NOMO-1 treated with dmso at 0.1 percent for 144 hours (cell line): Measurements from ENCODE around the gene HPD.
A peak's percentile ranks its signal among the peaks of the same experiment; 100 is the strongest.
"Not testable (repeated sequence)": the region's sequence is repeated elsewhere in the genome, so short reads cannot be mapped to it uniquely, and the experiment has no call there.

Experiments
- DNase-seq: peaks from one replicate; lab custom pipeline; 2025; ENCODE audit not compliant: unreplicated experiment; lab: John Stamatoyannopoulos, UW

Gene HPD

DNA sequence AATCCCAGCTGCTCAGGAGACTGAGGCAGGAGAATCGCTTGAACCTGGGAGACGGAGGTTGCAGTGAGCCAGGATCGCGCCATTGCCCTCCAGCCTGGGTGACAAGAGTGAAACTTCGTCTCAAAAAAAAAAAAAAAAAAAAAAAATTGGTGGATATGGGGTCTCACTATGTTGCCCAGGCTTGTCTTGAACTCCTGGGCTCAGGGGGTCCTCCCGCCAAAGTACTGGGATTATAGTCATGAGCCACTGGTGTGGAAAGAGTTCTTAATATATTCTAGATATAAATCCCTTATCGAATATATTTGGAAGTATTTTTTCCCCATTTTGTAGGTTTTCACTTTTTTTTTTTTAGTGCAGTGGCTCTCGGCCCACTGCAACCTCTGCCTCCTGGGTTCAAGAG is 10.6 kb upstream of the HPD start:
- not testable (repeated sequence) for DNase-seq

DNA sequence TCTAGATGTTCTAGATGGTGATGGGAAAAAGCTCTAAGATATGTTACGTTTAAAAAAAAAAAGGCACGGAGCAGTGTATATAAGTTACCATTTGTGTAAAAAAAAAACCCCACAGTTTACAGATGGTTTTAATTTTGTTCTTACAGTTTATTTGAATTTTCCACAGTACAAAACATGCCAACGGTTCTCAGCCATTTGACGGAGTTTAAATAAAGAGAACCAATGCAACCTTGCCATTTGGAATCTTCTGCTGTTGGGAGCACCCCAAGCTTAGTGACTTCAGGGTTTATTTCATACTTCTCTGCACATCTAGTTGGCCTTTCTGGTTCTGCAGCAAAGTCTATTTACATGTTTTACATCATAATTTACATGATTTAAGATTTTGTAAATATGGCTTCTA is 7.7 kb upstream of the HPD start:
- no peak for DNase-seq

DNA sequence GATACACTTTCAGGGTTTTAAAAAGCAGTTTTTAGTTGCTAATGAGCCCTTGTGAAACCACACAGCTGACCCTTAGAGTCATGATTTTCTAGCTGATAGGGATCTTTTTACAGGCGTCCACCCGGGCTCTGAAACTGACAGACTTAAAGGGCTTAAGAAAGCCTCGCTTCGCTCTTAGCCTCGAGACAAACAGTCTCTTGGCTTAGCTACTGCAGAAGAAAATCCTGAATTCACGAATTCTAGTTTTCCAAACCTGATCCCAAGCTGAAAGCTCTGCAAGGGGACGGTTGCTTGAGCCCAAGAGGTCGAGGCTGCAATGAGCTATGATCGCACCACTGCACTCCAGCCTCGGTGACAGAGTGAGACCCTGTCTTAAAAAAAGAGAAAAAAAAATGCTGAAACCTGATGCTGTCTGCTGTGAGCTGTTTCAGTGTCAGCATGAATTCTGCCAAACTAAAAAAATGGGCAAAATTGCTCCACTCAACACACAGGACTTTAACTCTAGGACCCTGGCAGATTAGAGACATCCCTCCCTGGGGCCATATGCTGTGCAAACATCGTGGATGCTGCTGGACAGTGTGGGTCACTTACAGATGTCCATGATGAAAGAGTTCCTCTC is 3.1 kb upstream of the HPD start:
- no peak for DNase-seq

DNA sequence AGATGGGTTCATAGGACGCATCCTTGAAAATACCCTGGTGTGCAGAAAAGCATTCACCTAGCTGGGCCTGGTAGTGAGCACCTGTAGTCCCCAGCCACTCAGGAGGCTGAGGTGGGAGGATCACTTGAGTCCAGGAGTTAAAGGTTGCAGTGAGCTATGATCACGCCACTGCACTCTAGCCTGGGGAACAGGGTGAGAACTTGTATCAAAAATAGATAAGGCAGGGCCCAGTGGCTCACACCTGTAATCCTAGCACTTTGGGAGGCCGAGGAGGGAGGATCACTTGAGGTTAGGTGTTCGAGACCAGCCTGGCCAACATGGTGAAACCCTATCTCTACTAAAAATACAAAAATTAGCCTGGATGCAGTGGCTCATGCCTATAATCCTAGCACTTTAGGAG is 2.0 kb upstream of the HPD start:
- not testable (repeated sequence) for DNase-seq

DNA sequence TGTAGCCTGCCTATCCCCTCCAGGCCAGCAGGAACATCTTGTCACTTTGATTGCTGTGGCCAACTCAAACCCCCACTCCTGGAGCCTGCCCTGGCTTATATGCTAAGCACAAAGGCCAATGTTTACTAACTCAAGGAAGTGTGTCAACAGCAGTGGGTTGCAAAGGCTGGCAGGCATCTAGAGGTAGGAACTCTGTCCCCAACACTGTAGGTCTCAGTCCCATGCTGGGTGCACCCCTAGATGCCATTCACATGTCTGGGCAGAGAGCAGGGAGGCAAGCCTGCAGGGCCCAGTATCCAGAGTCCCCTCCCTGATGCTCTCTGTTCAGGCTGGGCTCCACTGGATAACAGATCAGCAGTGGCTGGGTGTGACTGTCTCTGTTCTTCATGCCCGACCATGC is 1.6 kb upstream of the HPD start:
- DNase-seq, result no peak

DNA sequence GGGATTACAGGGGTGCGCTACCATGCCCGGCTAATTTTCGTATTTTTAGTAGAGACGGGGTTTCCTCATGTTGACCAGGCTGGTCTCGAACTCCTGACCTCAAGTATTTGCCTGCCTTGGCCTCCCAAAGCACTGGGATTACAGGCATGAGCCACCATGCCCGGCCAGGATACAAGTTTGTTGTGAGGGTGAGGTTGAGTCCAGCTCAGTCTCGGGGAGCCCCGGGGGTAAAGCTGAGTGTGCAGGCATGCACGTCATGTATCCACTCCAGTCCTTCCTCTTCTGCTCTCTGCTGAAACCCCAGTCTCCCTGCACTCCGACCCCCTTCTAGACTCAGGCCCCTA is 369 bp downstream of the HPD start:
- DNase-seq, result no peak

DNA sequence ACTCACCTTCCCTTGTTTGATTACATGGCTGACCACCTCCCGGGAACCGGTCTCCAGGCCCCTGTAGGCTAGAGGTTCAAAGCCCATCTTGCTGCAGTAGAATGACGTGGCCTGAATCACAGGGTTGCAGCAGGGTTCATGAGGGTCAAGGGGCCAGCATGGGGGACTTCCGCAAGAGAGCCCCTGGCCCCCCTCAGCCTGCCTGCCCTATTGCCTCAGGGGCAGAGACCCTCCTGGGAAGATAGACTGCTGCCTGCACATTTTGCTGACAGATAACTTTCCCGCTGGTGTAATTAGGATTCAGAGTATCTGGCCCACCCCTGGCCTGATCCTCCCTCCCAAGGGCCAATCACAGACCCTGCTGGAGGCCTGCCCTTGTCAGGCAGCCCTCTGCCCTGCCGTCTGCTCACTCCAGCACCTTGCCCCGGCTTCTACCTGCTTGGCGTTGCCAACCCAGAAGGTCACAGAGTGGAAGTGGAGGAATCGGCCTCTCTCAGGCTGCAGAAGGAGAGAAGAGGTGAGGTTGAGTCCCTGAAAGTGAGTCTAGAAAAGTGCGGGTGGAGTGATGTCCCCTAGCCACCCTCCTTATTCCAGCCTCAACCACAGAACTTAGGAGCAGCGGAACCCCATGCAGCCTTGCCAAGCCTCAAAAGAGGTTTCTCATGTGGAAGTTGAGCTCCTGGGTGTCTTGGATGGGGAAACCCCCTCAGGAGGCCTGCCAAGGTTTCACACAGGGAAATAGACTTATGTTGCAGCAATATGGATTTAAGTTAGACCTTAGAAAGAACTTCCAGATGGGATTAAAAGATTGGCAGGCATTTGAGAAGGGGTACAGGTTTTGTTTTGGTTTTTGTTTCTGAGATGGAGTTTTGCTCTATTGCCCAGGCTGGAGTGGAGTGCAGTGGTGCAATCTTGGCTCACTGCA is 1.1 kb downstream of the HPD start:
- no peak for DNase-seq

DNA sequence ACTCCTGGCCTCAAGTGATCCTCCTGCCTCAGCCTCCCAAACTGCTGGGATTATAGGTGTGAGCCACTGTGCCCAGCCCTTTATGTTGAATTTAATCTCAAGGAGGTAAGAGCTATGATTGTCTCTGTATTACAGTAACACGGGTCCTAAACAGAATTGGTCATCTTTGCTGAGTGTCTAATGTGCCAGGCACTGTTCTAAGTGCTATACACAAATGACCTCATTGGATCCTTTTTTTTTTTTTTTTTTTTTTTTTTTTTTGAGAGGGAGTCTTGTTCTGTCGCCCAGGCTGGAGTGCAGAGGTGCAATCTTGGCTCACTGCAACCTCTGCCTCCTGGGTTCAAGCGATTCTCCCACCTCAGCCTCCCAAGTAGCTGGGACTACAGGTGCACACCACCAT is 6.3 kb downstream of the HPD start:
- DNase-seq, result not testable (repeated sequence)

DNA sequence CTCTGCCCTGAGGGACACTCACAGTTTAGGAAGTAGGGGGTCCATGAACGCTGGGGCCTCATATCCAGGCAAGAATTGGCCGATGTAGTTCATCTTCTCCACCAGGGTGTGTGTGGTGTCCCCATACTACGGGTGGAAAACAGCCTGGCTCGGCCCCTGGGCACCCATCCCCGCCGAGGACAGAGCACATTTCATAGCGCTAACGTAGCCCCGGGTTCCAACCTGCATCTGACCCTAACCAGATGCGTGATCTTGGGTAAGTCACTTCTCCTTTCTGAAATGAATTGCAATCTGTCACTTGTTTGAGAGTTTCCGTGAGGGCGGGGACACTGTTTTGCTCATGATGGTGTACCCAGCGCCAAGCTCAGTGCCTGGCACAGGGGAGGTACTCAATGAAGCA is 9.0 kb downstream of the HPD start:
- no peak for DNase-seq

DNA sequence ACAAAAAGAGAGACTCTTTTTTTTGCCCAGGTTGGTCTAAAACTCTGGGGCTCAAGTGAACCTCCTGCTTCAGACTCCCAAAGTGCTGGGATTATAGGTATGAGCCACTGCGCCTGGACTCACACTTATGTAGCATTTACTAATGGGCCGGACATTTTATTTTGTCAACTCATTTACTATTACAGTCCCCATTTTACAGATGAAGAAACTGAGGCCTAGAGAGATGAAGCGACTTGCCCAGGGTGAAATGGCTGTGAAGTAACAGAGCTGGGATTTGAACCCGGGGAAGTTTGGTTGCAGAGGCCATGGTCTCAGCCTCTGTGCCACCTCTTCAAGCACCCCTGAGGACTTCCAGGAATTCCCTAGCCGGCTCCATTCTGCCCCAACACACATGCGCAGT is 9.4 kb downstream of the HPD start:
- no peak for DNase-seq

DNA sequence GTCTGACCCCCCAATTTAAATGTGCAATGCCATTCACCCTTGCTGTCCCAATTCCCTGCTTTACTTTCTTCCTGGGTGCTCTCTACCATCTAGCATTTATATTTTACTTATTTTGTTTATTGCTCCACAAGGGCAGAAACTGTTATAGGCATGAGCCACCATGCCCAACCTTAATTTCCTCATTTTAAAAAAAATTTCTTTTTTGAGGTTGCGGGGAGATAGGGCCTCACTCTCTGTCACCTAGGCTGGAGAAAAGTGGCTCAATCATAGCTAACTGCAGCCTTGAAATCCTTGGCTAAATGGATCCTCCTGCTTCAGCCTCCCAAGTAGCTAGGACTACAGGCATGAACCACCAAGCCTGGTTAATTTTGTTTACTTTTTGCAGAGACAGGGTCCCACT is 13.0 kb downstream of the HPD start:
- DNase-seq, result no peak

DNA sequence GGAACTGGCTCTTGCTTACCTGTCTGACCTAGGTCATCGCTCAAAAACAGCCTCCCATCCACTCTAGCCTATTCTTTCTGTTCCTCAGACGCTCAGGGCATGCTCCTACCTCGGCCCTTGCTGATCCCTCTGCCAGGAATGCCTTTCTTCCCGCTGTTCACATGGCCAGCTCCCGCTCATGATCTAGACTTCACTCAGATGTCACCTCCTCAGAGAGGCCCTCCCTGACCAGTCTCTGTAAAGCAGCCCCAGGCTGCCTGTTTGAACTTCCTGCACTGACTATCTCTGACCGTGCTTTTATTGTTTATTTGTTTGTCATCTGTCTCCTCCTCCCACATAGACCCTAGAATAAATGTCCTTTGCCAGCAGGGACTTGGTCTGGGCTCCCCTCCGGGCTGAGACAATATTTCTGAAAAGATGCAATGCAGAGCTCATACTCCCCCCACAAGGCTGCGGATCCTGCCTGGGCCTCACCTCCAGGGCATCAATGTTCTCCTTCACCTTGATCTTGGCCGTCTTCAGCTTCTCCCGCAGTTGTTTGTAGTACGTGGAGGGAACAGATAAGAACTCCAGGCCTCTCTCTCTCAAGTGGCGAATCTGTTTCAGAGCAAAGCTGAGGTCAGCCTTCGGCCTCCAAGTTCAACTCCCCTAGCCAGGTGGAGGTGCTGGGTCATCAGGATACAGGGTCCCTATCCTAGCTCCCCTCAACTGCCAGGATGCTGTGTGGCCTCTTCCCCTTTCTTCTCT is 15.2 kb downstream of the HPD start:
- no peak for DNase-seq

DNA sequence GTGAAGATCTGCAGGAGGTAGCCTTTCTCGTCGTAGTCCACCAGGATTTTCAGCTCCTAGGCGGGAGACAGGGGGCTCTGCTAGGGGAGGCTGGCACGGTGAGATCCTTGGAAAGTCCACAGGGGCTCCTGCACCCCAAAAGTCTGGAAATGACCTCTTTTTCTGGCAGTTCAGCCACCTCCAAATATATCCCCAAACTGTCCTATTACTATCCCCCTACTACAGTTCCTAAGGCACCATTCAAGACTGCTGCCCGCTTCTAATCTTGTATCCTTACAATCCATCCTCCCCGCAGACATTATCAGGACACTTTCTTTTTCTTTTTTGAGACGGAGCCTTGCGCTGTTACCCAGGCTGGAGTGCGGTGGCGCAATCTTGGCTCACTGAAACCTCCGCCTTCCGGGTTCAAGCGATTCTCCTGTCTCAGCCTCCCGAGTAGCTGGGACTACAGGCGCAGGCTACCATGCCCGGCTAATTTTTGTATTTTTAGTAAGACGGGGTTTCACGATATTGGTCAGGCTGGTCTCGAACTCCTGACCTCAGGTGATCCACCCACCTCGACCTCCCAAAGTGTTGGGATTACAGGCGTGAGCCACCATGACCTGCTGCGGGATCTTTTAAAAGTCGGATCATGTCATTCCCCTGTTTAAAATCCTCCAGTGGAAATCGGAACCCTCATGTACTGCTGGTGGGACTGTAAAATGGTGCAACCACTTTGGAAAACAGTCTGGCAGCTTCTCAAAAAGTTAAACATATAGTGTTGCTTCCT is 18.5 kb downstream of the HPD start:
- no peak for DNase-seq

DNA sequence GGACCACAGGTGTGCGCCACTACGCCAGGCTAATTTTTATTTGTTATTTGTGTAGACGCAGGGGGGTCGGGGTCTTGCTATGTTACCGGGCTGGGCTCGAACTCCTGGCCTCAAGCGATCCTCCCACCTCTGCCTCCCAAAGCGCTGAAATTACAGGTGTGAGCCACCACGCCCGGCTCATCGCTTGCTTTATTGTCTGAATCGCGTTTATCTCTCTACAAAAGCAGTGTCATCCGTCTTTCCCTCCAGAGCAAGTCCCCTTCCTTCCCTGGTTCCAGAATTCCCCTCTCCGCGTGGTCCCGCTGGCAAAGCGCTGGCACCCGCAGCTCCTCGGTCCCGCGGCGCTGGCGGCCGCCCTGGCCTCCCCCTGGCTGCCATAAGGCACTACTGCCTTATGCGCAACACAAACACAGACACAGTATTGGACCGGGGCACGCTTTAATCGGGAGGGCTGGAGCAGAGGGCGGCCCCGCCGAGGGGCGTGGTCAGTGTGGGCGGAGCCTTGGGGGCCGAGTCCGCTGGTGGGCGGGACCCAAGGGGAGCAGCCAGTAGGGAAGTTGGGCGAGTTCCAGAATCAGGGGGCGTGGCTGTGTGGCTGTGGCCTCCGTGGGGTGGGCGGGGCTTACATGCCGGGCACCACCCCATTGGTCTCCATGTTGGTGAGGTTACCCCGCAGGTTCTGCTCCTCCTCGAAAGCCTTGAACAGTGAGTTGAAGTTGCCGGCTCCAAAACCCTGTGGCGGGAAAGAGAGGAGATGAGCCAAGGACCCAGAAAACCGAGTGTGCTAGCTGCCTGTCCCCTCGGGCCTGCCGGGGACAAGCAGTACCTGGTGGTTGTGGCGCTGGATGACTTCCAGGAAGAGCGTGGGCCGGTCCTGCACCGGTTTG is 19.3 kb downstream of the HPD start:
- peak; percentile 99 for DNase-seq

DNA sequence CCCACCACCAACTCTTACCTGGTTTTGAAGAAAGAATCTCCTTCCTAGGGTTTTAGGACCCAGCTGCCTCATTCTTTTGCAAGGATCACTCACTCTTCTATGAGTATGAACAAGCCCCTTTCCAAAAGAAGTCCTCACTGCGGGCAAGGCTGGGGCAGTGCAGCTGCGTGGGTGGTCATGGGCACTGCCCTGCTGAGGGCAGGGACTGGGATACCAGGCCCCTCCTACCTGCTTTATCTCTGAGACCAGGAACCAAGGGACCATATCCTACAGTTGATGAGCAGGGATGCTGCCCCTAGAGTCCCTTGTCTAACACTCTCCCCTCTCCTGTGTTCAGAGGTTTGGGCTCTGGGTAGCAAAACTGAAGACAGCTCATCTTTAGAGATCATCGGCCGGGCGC is 20.5 kb downstream of the HPD start:
- no peak for DNase-seq

DNA sequence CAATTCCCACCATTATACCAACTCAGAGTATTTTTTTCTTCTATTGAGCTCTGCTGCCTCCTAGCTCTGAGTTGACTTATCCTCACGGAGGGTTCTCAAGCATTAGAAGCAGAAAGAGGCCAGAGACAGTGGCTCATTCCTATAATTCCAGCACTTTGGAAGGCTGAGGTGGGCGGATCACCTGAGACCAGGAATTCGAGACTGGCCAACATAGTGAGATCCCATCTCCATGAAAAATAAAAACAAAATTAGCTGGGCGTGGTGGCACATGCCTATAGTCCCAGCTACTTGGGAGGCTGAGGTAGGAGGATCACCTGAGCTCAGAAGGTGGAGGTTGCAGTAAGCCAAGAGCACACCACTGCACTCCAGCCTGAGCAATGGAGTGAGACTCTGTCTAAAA is 21.0 kb downstream of the HPD start:
- DNase-seq, result no peak

DNA sequence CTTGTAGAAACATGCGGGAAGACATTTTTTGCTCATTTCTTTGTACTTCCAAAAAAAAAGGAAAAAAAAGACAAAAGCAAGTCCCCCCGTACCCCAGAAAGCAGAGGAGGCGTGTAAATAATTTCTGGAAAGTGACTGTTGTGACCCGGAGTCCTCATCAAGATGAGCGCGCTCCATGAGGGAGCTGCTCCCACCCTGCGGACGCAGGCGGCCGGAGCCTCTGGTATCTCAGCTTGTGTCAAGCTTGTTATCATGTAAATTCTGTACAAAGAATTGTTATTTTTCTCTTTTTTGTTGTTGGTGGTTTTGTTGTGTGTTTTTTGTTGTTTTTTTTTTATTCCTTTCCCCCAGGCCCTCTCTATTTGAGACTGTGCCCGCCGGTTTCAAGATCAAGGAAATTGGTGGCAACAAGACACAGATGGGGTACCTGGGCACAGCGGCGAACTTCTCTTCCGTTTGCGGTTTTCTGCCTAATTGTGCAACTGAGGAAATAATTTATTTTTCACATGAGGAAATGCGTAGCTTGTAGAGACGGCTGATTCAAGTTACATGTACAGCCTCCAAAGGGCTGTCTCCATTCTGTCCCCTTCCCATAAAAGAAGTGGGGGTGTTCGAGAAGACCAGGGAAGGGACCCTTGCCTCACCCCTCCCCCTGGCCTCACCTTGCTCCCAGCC is 27.0 kb downstream of the HPD start:
- DNase-seq, result peak; percentile 32

DNA sequence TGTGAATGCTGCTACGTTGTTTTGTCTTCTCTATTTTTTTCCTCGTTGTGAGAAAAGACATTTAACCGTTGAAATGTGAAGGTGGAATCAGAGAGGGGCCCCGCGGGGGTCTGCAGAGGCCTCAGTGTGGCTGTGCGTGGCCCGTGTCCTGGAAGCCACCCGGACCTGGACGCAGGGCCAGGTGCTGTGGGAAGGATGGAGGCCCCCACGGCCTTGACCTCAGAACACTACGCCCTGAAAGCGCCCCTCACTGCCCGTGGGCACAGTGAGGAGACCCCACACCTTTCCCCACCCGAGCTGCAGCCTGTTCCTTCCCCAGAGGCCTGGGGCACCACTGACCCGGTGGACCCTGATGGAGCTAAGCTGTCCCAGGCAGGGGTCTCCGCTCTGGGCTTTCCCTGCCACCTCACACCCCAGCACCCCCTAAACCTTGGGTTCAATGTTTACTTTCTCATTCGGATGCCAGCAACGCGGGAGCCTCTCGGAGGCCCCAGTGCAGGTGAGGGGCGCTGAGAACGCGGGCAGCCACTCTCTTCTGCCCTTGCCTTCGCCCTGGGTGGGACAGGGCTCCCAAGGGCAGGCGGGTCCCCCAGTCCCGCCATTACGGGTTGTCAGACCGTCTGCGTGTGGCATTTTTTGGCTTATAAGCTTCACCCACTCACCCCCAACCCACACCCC is 27.9 kb downstream of the HPD start:
- DNase-seq, result no peak

DNA sequence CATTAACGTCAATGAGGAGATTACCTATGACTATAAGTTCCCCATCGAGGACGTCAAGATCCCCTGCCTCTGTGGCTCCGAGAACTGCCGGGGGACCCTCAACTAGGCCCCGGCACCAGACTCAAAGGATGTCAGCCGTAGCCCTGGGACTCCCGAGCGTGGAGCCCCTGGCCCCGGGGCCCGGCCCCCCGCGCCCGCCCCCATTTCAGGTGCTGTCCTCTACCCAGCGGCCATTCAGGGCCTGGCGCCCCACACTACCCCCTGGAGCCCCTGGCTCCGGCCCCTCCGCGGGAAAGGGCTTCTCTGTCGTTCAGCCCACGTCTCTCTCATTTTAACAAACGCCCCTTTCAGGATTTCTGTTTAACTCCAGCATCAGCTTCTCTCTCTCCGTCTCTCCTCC is 28.5 kb downstream of the HPD start:
- DNase-seq, result no peak
